Measurements from ENCODE around the gene CNTFR.

- no peak for TF ChIP-seq CTCF (IDR thresholded peaks at IDR 0.05)
- TF ChIP-seq EP300 (IDR thresholded peaks at IDR 0.05), result no peak
- no peak for TF ChIP-seq POLR2A (IDR thresholded peaks at IDR 0.05)
- TF ChIP-seq POLR2AphosphoS5 (IDR thresholded peaks at IDR 0.05), result no peak
These were observed 11.9 kb downstream of the CNTFR start for GRCh38 chr9:34577400-34578240.
